ENCODE results near the gene FAM184A.

DNA sequence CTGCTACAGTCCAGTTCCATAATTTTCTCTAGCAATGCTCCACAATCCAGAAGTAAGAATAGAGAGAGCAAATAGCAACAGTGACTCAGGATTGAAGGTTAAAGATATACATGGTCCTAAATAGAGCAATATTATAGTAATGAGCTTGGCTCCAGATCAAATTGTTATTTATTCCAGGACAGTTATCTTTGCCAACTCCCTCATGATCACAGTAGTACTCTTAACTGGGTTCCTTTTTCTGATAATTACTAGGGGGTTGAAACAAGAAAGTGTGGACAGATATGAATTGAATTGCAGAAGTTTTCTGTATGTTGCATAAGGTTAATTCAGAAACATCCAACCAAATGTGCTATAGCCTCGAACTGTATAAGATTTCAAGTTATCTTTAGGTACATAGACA is 11.9 kb downstream of the FAM184A start:
- TF ChIP-seq, protein P1, sequence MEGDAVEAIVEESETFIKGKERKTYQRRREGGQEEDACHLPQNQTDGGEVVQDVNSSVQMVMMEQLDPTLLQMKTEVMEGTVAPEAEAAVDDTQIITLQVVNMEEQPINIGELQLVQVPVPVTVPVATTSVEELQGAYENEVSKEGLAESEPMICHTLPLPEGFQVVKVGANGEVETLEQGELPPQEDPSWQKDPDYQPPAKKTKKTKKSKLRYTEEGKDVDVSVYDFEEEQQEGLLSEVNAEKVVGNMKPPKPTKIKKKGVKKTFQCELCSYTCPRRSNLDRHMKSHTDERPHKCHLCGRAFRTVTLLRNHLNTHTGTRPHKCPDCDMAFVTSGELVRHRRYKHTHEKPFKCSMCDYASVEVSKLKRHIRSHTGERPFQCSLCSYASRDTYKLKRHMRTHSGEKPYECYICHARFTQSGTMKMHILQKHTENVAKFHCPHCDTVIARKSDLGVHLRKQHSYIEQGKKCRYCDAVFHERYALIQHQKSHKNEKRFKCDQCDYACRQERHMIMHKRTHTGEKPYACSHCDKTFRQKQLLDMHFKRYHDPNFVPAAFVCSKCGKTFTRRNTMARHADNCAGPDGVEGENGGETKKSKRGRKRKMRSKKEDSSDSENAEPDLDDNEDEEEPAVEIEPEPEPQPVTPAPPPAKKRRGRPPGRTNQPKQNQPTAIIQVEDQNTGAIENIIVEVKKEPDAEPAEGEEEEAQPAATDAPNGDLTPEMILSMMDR (IDR thresholded peaks at IDR 0.05), result no peak
- no peak for TF ChIP-seq POLR2A (IDR thresholded peaks at IDR 0.05)
